Endothelial cell of umbilical vein (primary cell): Measurements from ENCODE around the gene TCN1. TPM values are rescaled to one million over a fixed set of nuclear protein-coding genes. Genes with fewer than 3 reads are reported as not detected.

Source experiments
- BruUV-seq: library from RNA; stranded (reverse); fragments of 400-500 nt; replicated peaks from 2 replicates; lab custom pipeline; 2021; lab: Mats Ljungman, UMichigan
- CTCF ChIA-PET: fragments of 300-600, 350-600 bp; sonication (Branson Sonifier 250); formaldehyde crosslinking; loops from one replicate; lab custom pipeline; 2021; ENCODE audit warnings: antibody characterized with exemption, inconsistent platforms; lab: Charles Lee
- POLR2A ChIA-PET: fragments of 300-600, 350-600 bp; sonication (Branson Sonifier 250); formaldehyde crosslinking; loops from one replicate; lab custom pipeline; 2021; ENCODE audit warnings: antibody characterized with exemption, inconsistent platforms; lab: Charles Lee
- DNase-seq: peaks from one replicate; pipeline ENCODE4 v3.0.0-alpha.2; 2011; ENCODE audit warnings: low read depth, low spot score
- FAIRE-seq: peaks from 2 replicates; lab custom pipeline; 2011; peaks lifted over from hg19 to GRCh38; lab: Jason Lieb, UNC
- H2AFZ ChIP-seq: 2 replicates; pipeline ENCODE4 v1.6.0; 2012; ENCODE audit warnings: low read depth, low read length, control low read depth, inconsistent platforms
- H3K27ac ChIP-seq: 2 replicates; pipeline ENCODE4 v1.5.1; 2011; ENCODE audit warnings: low read depth, mild to moderate bottlenecking, control low read depth, low read length, moderate library complexity; ENCODE audit not compliant: insufficient read depth
- H3K27me3 ChIP-seq, 2 experiments: 2 replicates each; pipeline versions ENCODE4 v1.6.0 to v1.6.1; 2011; ENCODE audit warnings: low read length in 2 of 2, mixed read lengths in 1 of 2; ENCODE audit not compliant: control insufficient read depth in 2 of 2, insufficient read depth in 2 of 2
- H3K36me3 ChIP-seq, 2 experiments: 2 replicates in 1 of 2; 3 replicates in 1 of 2; pipeline ENCODE4 v1.5.1; 2011; ENCODE audit warnings: low read length in 2 of 2, mild to moderate bottlenecking in 1 of 2, moderate library complexity in 1 of 2; ENCODE audit not compliant: control insufficient read depth in 2 of 2, insufficient read depth in 2 of 2; ENCODE audit errors: extremely low read depth in 1 of 2
- H3K4me1 ChIP-seq: 3 replicates; pipeline ENCODE4 v1.5.1; 2011; ENCODE audit warnings: mild to moderate bottlenecking, low read length; ENCODE audit not compliant: control insufficient read depth, insufficient read depth; ENCODE audit errors: extremely low read depth
- H3K4me2 ChIP-seq: 2 replicates; pipeline ENCODE4 v1.6.1; 2011; ENCODE audit warnings: low read length, control low read depth, mixed read lengths; ENCODE audit not compliant: insufficient read depth
- H3K4me3 ChIP-seq, 3 experiments: fragments of 200-600 bp in 1 of 3; sonication (generic), shearing (Covaris generic) in 1 of 3; replicated peaks in 1 of 3; 2 replicates each; pipeline ENCODE4 v1.5.1; 2011 to 2016; ENCODE audit warnings: control low read depth in 3 of 3, low read length in 3 of 3, mild to moderate bottlenecking in 2 of 3, inconsistent platforms in 1 of 3, low read depth in 1 of 3, moderate library complexity in 1 of 3; ENCODE audit not compliant: insufficient read depth in 1 of 3
- H3K79me2 ChIP-seq: 2 replicates; pipeline ENCODE4 v1.6.0; 2012; ENCODE audit warnings: low read length, inconsistent platforms; ENCODE audit not compliant: control insufficient read depth, insufficient read depth
- H3K9ac ChIP-seq: replicated peaks from 2 replicates; pipeline ENCODE3; 2011; ENCODE audit warnings: low read length, control low read depth; ENCODE audit not compliant: insufficient read depth; ENCODE audit errors: extremely low read depth
- H3K9me1 ChIP-seq: replicated peaks from 3 replicates; pipeline ENCODE4 v1.6.0; 2011; ENCODE audit warnings: mild to moderate bottlenecking, low read length; ENCODE audit not compliant: control insufficient read depth, insufficient read depth; ENCODE audit errors: extremely low read depth
- H3K9me3 ChIP-seq: replicated peaks from 2 replicates; pipeline ENCODE4 v1.5.1; 2012; ENCODE audit warnings: low read length, inconsistent platforms; ENCODE audit not compliant: control insufficient read depth, insufficient read depth
- H4K20me1 ChIP-seq: replicated peaks from 2 replicates; pipeline ENCODE3; 2011; ENCODE audit warnings: mild to moderate bottlenecking, low read length; ENCODE audit not compliant: control insufficient read depth, insufficient read depth; ENCODE audit errors: extremely low read depth
- CTCF ChIP-seq, 2 donors: IDR thresholded peaks; 1 replicate in 1 of 2; 2 replicates in 1 of 2; pipeline ENCODE4 v1.5.1; 2011; ENCODE audit warnings: low read length in 2 of 2, mild to moderate bottlenecking in 2 of 2, moderate library complexity in 2 of 2, control low read depth in 1 of 2, inconsistent platforms in 1 of 2, low read depth in 1 of 2; ENCODE audit not compliant: insufficient read depth in 1 of 2; ENCODE audit errors: extremely low read depth in 1 of 2
- EZH2 ChIP-seq: IDR thresholded peaks from 2 replicates; pipeline ENCODE4 v1.6.1; 2012; ENCODE audit warnings: borderline replicate concordance, low read depth, mild to moderate bottlenecking, moderate library complexity, low read length, inconsistent platforms; ENCODE audit not compliant: severe bottlenecking
- FOS ChIP-seq: IDR thresholded peaks from 2 replicates; pipeline ENCODE4 v1.6.1; 2011; ENCODE audit warnings: mild to moderate bottlenecking, low read length, moderate library complexity, borderline replicate concordance; ENCODE audit not compliant: insufficient read depth
- GATA2 ChIP-seq: IDR thresholded peaks from 2 replicates; pipeline ENCODE4 v1.7.0; 2011; ENCODE audit warnings: low read depth, mild to moderate bottlenecking, moderate library complexity, mixed read lengths, low read length; ENCODE audit not compliant: insufficient read length, insufficient read depth
- MAX ChIP-seq: IDR thresholded peaks from 2 replicates; pipeline ENCODE4 v1.6.1; 2011; ENCODE audit not compliant: insufficient read depth, insufficient read length
- MYC ChIP-seq: IDR thresholded peaks from one replicate; pipeline ENCODE4 v1.6.1; 2011; ENCODE audit warnings: mild to moderate bottlenecking, low read depth, low read length
- POLR2A ChIP-seq: IDR thresholded peaks from 2 replicates; pipeline ENCODE4 v1.6.1; 2012; ENCODE audit warnings: low read depth, mild to moderate bottlenecking, control low read depth, low read length
- POLR2AphosphoS5 ChIP-seq: IDR thresholded peaks from 2 replicates; pipeline ENCODE4 v1.6.1; 2012; ENCODE audit warnings: low read depth, mild to moderate bottlenecking, control low read depth, low read length, moderate library complexity; ENCODE audit not compliant: insufficient read depth
- dilution Hi-C: fragments of 300-500 bp; cut with MboI; formaldehyde crosslinking; loops from one replicate; pipeline ENCODE4 v1.15.0; 2019; ENCODE audit warnings: low sequenced_read_pairs; ENCODE audit not compliant: extremely low pct_ligation_motif_present
- intact Hi-C: fragments of 100-400 bp; cut with micrococcal nuclease; formaldehyde crosslinking; loops from one replicate; pipeline ENCODE4 v1.10.0; 2022
- polyA plus RNA-seq, 4 experiments: library from polyadenylated mRNA; depleted of rRNA in 3 of 4; stranded (reverse) in 3 of 4; unstranded in 1 of 4; fragments of >200 nt; gene quantifications; 2 replicates each; pipeline versions ENCODE4 v1.2.1 to v1.2.3, GENCODE V29; 2011 to 2012; ENCODE audit warnings: missing spikeins in 1 of 4
- total RNA-seq: library from RNA; stranded (reverse); gene quantifications from 2 replicates; pipeline ENCODE4 v1.2.3, GENCODE V29; 2021

Gene TCN1
- total and polyA plus RNA-seq, 2 donors (not counting 3 experiments of a cell fraction or from before 2014, with no cell fraction given), result not detected

- Histone ChIP-seq H3K9ac (no peak overlapping the region), H2AFZ (no peak overlapping the region), H3K9me1 (no peaks in the 10 kb centered on the region), H4K20me1 (no peaks in the 10 kb centered on the region), H3K27me3 (no peaks in the 10 kb centered on the region), H3K4me1 (no peaks in the 10 kb centered on the region), H3K4me3 (no peak overlapping the region), H3K9me3 (no peaks in the 10 kb centered on the region), H3K36me3 (no peaks in the 10 kb centered on the region), H3K27ac (no peak overlapping the region), H3K79me2 (no peaks in the 10 kb centered on the region), H3K4me2 (no peak overlapping the region)
- dilution Hi-C loops, result no loop called here
- no TSS peak for BruUV-seq
- TF ChIP-seq MYC (no peak), POLR2A (no peak), MAX (no peak), CTCF (IDR thresholded peaks at IDR 0.05; ENCODE audit: extremely low read depth in 1 of 2, insufficient read depth in 1 of 2, low read depth in 1 of 2, low read length in 2 of 2) (no peak), FOS (no peak), GATA2 (no peak), POLR2AphosphoS5 (no peak), EZH2 (no peak)
- DNase-seq (no peak), FAIRE-seq (no peak)
- ChIA-PET POLR2A (no interaction called here), CTCF (interaction anchor here (1.3 kb wide), 1 partner anchor 90 kb away, joined by 4 read pairs; no protein-coding TSS in a partner anchor)
- intact Hi-C loops, result no loop called here
These were observed 36.9 kb downstream of the TCN1 start for GRCh38 chr11:59829358-59829757.
